HG02973 (cell line): ENCODE data around the gene SETD5.

Source experiments
- ATAC-seq: cut with Tn5 transposase; IDR thresholded peaks from one replicate; pipeline ENCODE4 v1.9.1; 2021; ENCODE audit warnings: moderate library complexity; ENCODE audit not compliant: unreplicated experiment

Gene SETD5

DNA sequence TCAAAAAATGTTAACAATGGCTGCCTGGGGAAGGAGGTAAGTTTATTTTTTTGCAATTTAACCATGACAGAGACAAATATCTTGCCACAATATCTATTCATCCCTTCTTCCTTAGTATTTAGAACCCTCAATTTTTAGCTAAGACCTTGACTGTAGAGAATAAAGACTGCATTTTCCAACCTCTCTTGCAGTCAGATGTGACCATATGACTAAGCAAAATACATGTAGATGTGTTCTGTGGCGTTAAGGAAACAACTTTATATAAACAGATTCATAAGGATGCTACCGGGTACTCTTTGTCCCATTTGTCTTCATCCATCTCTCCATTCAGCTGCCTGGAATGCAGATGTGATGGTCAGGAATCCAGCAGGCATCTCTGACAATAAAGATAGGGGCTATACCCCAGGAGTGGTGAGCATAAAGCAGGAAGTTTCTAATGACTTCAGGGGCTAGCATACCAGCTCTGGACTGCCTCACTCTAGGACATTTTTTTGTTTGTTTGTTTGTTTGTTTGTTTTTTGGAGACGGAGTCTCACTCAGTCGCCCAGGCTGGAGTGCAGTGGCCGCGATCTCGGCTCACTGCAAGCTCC is 115.1 kb downstream of the SETD5 start:
- no peak for ATAC-seq

DNA sequence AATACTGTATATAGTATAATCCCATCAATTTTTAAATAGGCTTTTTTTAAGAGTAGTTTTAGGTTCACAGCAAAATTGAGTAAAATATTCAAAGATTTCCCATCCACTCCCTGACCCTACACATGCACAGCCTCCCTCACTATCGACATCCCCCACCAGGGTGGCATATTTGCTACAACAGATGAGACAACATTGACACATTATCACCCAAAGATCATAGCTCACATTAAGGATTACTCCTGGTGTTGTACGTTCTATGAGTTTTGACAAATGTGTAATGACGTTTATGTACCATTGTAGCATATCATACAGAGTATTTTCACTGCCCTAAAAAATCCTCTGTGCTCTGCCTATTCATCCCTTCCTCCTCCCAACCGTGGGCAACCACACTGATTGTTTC is 116.9 kb downstream of the SETD5 start:
- no peak for ATAC-seq

GRCh38 chr3:9514956-9515355 is 117.5 kb downstream of the SETD5 start:
- no peak for ATAC-seq

- no peak for ATAC-seq
These were observed 127.7 kb downstream of the SETD5 start for GRCh38 chr3:9525078-9525477.
